CD4-positive, CD25-positive, alpha-beta regulatory T cell (primary cell): ENCODE measurements around the gene CRYGB. TPM values are rescaled to one million over a fixed set of nuclear protein-coding genes. Genes with fewer than 3 reads are reported as not detected.

Experiments used
- ATAC-seq, 2 donors: fragments of 150-1000 bp; cut with Tn5 transposase; one replicate each; pipeline ENCODE4 v1.10.0; 2021; ENCODE audit warnings: low read depth in 2 of 2, moderate number of reproducible peaks in 2 of 2, moderate library complexity in 1 of 2
- DNase-seq, 3 donors: peaks; one replicate each; pipeline versions ENCODE4 v3.0.0 to v3.0.0-alpha.2; 2012 to 2022; ENCODE audit warnings: mixed read lengths in 1 of 3
- H3K27ac ChIP-seq: one replicate; pipeline ENCODE4 v1.7.0; 2013; ENCODE audit warnings: mild to moderate bottlenecking, low read length; ENCODE audit not compliant: insufficient read depth, poor library complexity, severe bottlenecking
- H3K27me3 ChIP-seq: one replicate; pipeline ENCODE4 v1.7.0; 2013; ENCODE audit warnings: low read length; ENCODE audit not compliant: control insufficient read depth, insufficient read depth
- H3K36me3 ChIP-seq: one replicate; pipeline ENCODE4 v1.7.0; 2013; ENCODE audit warnings: mild to moderate bottlenecking, low read length, moderate library complexity; ENCODE audit not compliant: control insufficient read depth, insufficient read depth
- H3K4me1 ChIP-seq: 2 replicates; pipeline ENCODE4 v1.7.0; 2013; ENCODE audit warnings: mild to moderate bottlenecking, low read length; ENCODE audit not compliant: insufficient read depth, control insufficient read depth, poor library complexity, severe bottlenecking
- H3K4me3 ChIP-seq: one replicate; pipeline ENCODE4 v1.7.0; 2013; ENCODE audit warnings: low read depth, mild to moderate bottlenecking, low read length, moderate library complexity
- H3K9me3 ChIP-seq, 2 experiments: 1 replicate in 1 of 2; 2 replicates in 1 of 2; pipeline ENCODE4 v1.7.0; 2013; ENCODE audit warnings: low read length in 2 of 2, mild to moderate bottlenecking in 1 of 2, moderate library complexity in 1 of 2; ENCODE audit not compliant: control insufficient read depth in 2 of 2
- H3K27ac Mint-ChIP-seq, 3 donors: one replicate each; pipeline ENCODE4 v1.8.0; 2020 to 2022; ENCODE audit warnings: mild to moderate bottlenecking in 3 of 3, mixed read lengths in 3 of 3, moderate library complexity in 2 of 3
- H3K27me3 Mint-ChIP-seq: one replicate; pipeline ENCODE4 v1.8.0; 2022; ENCODE audit warnings: mild to moderate bottlenecking, mixed read lengths
- H3K36me3 Mint-ChIP-seq: one replicate; pipeline ENCODE4 v1.8.0; 2020; ENCODE audit warnings: mixed read lengths
- H3K4me1 Mint-ChIP-seq, 4 donors: one replicate each; pipeline ENCODE4 v1.8.0; 2020 to 2022; ENCODE audit warnings: mixed read lengths in 4 of 4, mild to moderate bottlenecking in 1 of 4
- H3K4me3 Mint-ChIP-seq, 4 donors: one replicate each; pipeline ENCODE4 v1.8.0; 2020 to 2022; ENCODE audit warnings: mild to moderate bottlenecking in 4 of 4, mixed read lengths in 4 of 4, moderate library complexity in 3 of 4
- H3K9me3 Mint-ChIP-seq, 7 donors: one replicate each; pipeline ENCODE4 v1.8.0; 2020 to 2022; ENCODE audit warnings: mixed read lengths in 7 of 7, mild to moderate bottlenecking in 3 of 7, moderate library complexity in 2 of 7
- polyA plus RNA-seq, 4 donors: library from polyadenylated mRNA; unstranded; fragments of 300-500 nt; fragmentation: Illumina TruSeq; gene quantifications; one replicate each; pipeline ENCODE4 v1.2.3, GENCODE V29; 2021
- total RNA-seq: library from RNA; stranded (reverse); gene quantifications from one replicate; pipeline ENCODE4 v1.2.3, GENCODE V29; 2022

CRYGB gene
- total and polyA plus RNA-seq, 5 donors from 2014 or later, result not detected

GRCh38 chr2:208135794-208136715 is 9.9 kb downstream of the CRYGB start:
- Mint-ChIP-seq H3K27me3 (peaks cover 10% of the 10 kb centered on the region), H3K27ac (no peak overlapping the region), H3K9me3 (peaks cover 0 to 4% (median 0%) of the 10 kb centered on the region in 7 donors), H3K36me3 (no peaks in the 10 kb centered on the region), H3K4me3 (no peak overlapping the region), H3K4me1 (no peaks in the 10 kb centered on the region)
- Histone ChIP-seq H3K36me3 (no peaks in the 10 kb centered on the region), H3K27me3 (no peaks in the 10 kb centered on the region), H3K4me1 (no peaks in the 10 kb centered on the region), H3K9me3 (no peaks in the 10 kb centered on the region), H3K27ac (no peak overlapping the region), H3K4me3 (no peak overlapping the region)
- DNase-seq, result no peak
- no peak for ATAC-seq

GRCh38 chr2:208134928-208135586 is 10.9 kb downstream of the CRYGB start:
- Histone ChIP-seq H3K4me3 (no peak overlapping the region), H3K36me3 (no peaks in the 10 kb centered on the region), H3K27me3 (no peaks in the 10 kb centered on the region), H3K9me3 (no peaks in the 10 kb centered on the region), H3K4me1 (no peaks in the 10 kb centered on the region), H3K27ac (no peak overlapping the region)
- Mint-ChIP-seq H3K9me3 (peaks cover 0 to 4% (median 0%) of the 10 kb centered on the region in 7 donors), H3K27me3 (peaks cover 10% of the 10 kb centered on the region), H3K4me3 (no peak overlapping the region), H3K27ac (no peak overlapping the region), H3K4me1 (no peaks in the 10 kb centered on the region), H3K36me3 (no peaks in the 10 kb centered on the region)
- DNase-seq (no peak), ATAC-seq (no peak)

DNA sequence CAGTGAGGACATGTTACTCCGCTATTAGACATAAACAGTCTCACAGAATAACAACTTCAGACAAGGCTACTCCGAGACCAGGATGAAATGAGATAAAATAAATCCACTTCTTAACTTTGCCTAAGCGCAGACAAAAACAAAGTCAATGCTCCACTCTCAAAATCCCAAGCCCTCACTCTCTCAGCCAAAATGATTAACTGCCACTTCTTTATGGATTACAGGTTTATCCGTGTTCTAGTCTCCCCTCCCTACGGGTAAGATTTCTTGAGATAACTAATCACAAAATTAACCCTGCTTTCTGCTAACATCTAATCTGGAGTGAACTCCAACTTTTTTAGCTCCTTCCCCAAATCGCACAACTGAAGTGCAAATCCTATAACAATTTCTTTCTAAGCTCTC is 15.2 kb downstream of the CRYGB start:
- Histone ChIP-seq H3K27me3 (peaks cover 2% of the 10 kb centered on the region), H3K27ac (no peak overlapping the region), H3K4me3 (no peak overlapping the region), H3K9me3 (no peaks in the 10 kb centered on the region), H3K4me1 (no peaks in the 10 kb centered on the region), H3K36me3 (no peaks in the 10 kb centered on the region)
- Mint-ChIP-seq H3K36me3 (no peaks in the 10 kb centered on the region), H3K27ac (no peak overlapping the region), H3K4me1 (no peaks in the 10 kb centered on the region), H3K4me3 (no peak overlapping the region), H3K27me3 (peaks cover 8% of the 10 kb centered on the region), H3K9me3 (peaks cover 0 to 3% (median 0%) of the 10 kb centered on the region in 7 donors)
- no peak for ATAC-seq
- DNase-seq, result no peak

DNA sequence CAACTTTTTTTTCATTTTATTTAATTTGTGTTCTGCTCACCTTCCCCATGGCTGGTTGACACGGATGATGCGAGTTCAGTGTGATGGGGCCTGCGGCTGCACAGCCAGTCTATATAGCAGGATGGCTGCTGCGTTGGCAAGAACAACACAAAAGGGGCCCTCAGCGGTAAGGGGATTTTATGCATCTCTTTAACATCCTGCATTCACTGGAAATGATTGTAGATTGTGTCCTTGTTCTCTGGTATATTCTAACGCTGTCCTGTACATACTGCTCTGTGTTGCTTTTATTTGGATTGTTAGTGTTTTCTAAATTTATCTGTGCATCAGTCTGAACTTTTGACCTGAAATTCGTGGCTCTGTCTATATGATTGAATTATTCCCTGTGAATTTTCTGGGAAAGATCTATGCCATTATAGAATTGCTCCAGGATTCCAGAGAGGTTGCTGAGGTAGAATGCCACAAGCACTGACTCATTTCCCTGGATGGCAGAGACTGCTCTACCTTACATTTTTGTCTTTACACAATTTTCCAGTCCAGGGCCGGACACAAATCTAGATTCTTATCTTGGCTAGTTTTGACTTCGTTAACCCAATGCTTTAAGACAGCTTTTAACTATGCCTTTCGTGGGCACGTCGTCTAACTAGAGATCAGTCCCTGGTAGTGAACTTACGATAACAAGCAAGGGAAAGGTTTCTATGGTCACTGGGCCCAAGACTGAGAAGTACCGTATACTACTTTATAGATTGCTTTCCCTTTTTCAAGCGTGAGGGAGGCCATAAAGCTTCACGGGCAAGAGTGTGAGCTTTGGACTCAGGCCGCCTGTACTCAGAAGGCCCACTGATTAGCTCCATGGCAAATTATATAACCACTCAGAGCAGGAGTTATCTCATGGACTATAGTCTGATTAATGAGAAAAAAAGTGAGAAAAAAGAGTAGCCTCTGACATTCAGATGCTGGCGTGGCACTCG is 15.9 kb downstream of the CRYGB start, which contains the start of gene CRYGC:
Gene CRYGC, minus strand, starts transcription at position 85 of the 968 bp plus-strand sequence. Its CDS starts 36 bp downstream, at position 49.
- H3K27ac Mint-ChIP-seq, result no peak within 1 kb of the TSS
- ATAC-seq, result no peak
- H3K27me3 ChIP-seq, result peaks cover 5% of the 10 kb centered on the region
- no peaks in the 10 kb centered on the region for H3K36me3 ChIP-seq
- no peak within 1 kb of the TSS for H3K4me3 ChIP-seq
- peaks cover 0 to 3% (median 0%) of the 10 kb centered on the region in 7 donors for H3K9me3 Mint-ChIP-seq
- no peaks in the 10 kb centered on the region for H3K36me3 Mint-ChIP-seq
- no peak for DNase-seq
- peaks cover 14% of the 10 kb centered on the region for H3K27me3 Mint-ChIP-seq
- H3K4me1 Mint-ChIP-seq, result no peaks in the 10 kb centered on the region
- no peaks in the 10 kb centered on the region for H3K4me1 ChIP-seq
- H3K27ac ChIP-seq, result no peak within 1 kb of the TSS
- no peaks in the 10 kb centered on the region for H3K9me3 ChIP-seq
- no peak within 1 kb of the TSS for H3K4me3 Mint-ChIP-seq

GRCh38 chr2:208128136-208128535 is 17.8 kb downstream of the CRYGB start:
- Mint-ChIP-seq H3K27ac (no peak overlapping the region), H3K9me3 (peaks cover 0 to 7% (median 0%) of the 10 kb centered on the region in 7 donors), H3K4me3 (no peak overlapping the region), H3K4me1 (peaks cover 0 to 8% (median 3%) of the 10 kb centered on the region in 4 donors), H3K27me3 (peaks cover 26% of the 10 kb centered on the region), H3K36me3 (no peaks in the 10 kb centered on the region)
- no peaks in the 10 kb centered on the region for H3K9me3 ChIP-seq
- no peak overlapping the region for H3K27ac ChIP-seq
- H3K4me1 ChIP-seq, result no peaks in the 10 kb centered on the region
- H3K27me3 ChIP-seq, result peaks cover 10% of the 10 kb centered on the region
- no peak overlapping the region for H3K4me3 ChIP-seq
- ATAC-seq (no peak), DNase-seq (no peak)
- no peaks in the 10 kb centered on the region for H3K36me3 ChIP-seq

- no peaks in the 10 kb centered on the region for H3K9me3 ChIP-seq
- ATAC-seq, result no peak
- H3K4me3 ChIP-seq, result no peak overlapping the region
- no peak overlapping the region for H3K27ac Mint-ChIP-seq
- H3K4me1 ChIP-seq, result no peaks in the 10 kb centered on the region
- H3K36me3 ChIP-seq, result no peaks in the 10 kb centered on the region
- no peak overlapping the region for H3K27ac ChIP-seq
- peaks cover 10% of the 10 kb centered on the region for H3K27me3 ChIP-seq
- no peaks in the 10 kb centered on the region for H3K36me3 Mint-ChIP-seq
- H3K4me1 Mint-ChIP-seq, result peaks cover 0 to 8% (median 3%) of the 10 kb centered on the region in 4 donors
- H3K9me3 Mint-ChIP-seq, result peaks cover 0 to 7% (median 0%) of the 10 kb centered on the region in 7 donors
- H3K27me3 Mint-ChIP-seq, result peaks cover 26% of the 10 kb centered on the region
- no peak for DNase-seq
- no peak overlapping the region for H3K4me3 Mint-ChIP-seq
Observed at GRCh38 chr2:208127090-208127489, 18.9 kb downstream of the CRYGB start.

DNA sequence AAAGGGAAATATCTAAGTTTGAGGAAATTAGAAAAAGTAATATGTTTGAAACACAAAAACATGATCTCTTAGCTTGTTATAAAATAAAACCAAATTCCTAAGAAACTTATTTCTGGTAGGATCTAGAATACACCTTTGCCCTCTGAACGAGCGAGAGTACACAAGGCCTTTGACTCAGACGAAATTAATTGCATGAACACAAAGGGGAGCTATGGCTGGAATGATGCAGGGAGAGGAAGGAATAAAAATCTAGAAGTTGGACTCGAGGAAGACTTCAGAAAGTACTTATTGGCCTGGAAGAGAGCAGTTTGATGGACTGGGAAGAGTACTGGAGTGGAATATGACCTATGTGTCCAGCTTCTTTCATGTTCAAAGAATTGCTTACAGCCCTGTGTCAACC is 20.7 kb downstream of the CRYGB start:
- no peak overlapping the region for H3K4me3 Mint-ChIP-seq
- H3K4me1 ChIP-seq, result no peaks in the 10 kb centered on the region
- peaks cover 12% of the 10 kb centered on the region for H3K27me3 ChIP-seq
- H3K4me3 ChIP-seq, result no peak overlapping the region
- peaks cover 0 to 7% (median 0%) of the 10 kb centered on the region in 7 donors for H3K9me3 Mint-ChIP-seq
- ATAC-seq (no peak), DNase-seq (no peak)
- no peaks in the 10 kb centered on the region for H3K9me3 ChIP-seq
- no peak overlapping the region for H3K27ac ChIP-seq
- H3K36me3 ChIP-seq, result no peaks in the 10 kb centered on the region
- no peaks in the 10 kb centered on the region for H3K36me3 Mint-ChIP-seq
- peaks cover 26% of the 10 kb centered on the region for H3K27me3 Mint-ChIP-seq
- no peak overlapping the region for H3K27ac Mint-ChIP-seq
- H3K4me1 Mint-ChIP-seq, result peaks cover 0 to 8% (median 3%) of the 10 kb centered on the region in 4 donors
